ENCODE measurements around the gene OR11L1.

- TF ChIP-seq ATF2 (CRISPR knock-in tag; IDR thresholded peaks at IDR 0.05; ENCODE audit: borderline replicate concordance, low read depth) (no peak), PRDM15 (CRISPR knock-in tag; IDR thresholded peaks at IDR 0.05) (no peak), CTCF (IDR thresholded peaks at IDR 0.05) (no peak), ATF6 (CRISPR knock-in tag; IDR thresholded peaks at IDR 0.05) (no peak), CREB1 (CRISPR knock-in tag; IDR thresholded peaks at IDR 0.05) (no peak), E2F4 (CRISPR knock-in tag; IDR thresholded peaks at IDR 0.05; ENCODE audit: borderline replicate concordance, low read depth) (no peak), MAX (CRISPR knock-in tag; IDR thresholded peaks at IDR 0.05) (no peak), NR2C2 (CRISPR knock-in tag; IDR thresholded peaks at IDR 0.05) (no peak), MYBL2 (CRISPR knock-in tag; IDR thresholded peaks at IDR 0.05) (no peak), KAT7 (CRISPR knock-in tag; IDR thresholded peaks at IDR 0.05; ENCODE audit: borderline replicate concordance) (no peak), ZNF416 (CRISPR knock-in tag; IDR thresholded peaks at IDR 0.05) (no peak), ZNF425 (CRISPR knock-in tag; conservative IDR thresholded peaks at IDR 0.05) (no peak), ZNF512 (CRISPR knock-in tag; IDR thresholded peaks at IDR 0.05; ENCODE audit: borderline replicate concordance) (no peak), ARID4B (CRISPR knock-in tag; IDR thresholded peaks at IDR 0.05; ENCODE audit: borderline replicate concordance) (no peak)
Measured at GRCh38 chr1:247855911-247856310, 14.2 kb upstream of the OR11L1 start.

All from WTC11 (cell line).